D721Med (cell line): Measurements from ENCODE around the gene ADAMTS12.

ENCODE experiments used
- DNase-seq: peaks from one replicate; pipeline ENCODE4 v3.0.0; 2011; ENCODE audit warnings: low spot score; ENCODE audit not compliant: insufficient read length
- FAIRE-seq: peaks from 2 replicates; lab custom pipeline; 2011; peaks lifted over from hg19 to GRCh38; lab: Jason Lieb, UNC
- TF ChIP-seq, protein P1 (sequence below): IDR thresholded peaks from 2 replicates; pipeline ENCODE4 v1.5.1; 2012; ENCODE audit warnings: mild to moderate bottlenecking, control low read depth; ENCODE audit not compliant: insufficient read depth; ENCODE audit errors: missing control alignments

ADAMTS12 gene

DNA sequence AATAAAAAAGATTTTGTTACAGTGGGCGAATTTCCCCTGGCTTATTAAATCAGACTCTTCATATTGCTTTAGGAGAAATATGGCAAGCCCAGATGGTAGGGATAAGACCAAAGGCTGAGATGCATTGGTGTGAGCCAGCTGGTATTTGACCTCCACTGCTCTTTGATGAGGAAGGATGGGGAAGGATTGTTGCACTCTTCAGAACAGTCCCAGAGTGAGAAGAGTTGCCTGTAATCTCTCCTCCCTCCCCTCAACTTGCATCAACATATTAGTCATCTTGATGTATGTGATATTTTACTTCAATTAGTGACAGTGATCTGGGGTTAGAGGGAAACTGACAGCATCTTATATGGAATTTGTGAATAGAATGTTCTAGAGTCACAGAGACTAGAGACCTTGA, 136.6 kb downstream of the ADAMTS12 start:
- DNase-seq (no peak), FAIRE-seq (no peak)
- TF ChIP-seq, protein P1, sequence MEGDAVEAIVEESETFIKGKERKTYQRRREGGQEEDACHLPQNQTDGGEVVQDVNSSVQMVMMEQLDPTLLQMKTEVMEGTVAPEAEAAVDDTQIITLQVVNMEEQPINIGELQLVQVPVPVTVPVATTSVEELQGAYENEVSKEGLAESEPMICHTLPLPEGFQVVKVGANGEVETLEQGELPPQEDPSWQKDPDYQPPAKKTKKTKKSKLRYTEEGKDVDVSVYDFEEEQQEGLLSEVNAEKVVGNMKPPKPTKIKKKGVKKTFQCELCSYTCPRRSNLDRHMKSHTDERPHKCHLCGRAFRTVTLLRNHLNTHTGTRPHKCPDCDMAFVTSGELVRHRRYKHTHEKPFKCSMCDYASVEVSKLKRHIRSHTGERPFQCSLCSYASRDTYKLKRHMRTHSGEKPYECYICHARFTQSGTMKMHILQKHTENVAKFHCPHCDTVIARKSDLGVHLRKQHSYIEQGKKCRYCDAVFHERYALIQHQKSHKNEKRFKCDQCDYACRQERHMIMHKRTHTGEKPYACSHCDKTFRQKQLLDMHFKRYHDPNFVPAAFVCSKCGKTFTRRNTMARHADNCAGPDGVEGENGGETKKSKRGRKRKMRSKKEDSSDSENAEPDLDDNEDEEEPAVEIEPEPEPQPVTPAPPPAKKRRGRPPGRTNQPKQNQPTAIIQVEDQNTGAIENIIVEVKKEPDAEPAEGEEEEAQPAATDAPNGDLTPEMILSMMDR = no peak

DNA sequence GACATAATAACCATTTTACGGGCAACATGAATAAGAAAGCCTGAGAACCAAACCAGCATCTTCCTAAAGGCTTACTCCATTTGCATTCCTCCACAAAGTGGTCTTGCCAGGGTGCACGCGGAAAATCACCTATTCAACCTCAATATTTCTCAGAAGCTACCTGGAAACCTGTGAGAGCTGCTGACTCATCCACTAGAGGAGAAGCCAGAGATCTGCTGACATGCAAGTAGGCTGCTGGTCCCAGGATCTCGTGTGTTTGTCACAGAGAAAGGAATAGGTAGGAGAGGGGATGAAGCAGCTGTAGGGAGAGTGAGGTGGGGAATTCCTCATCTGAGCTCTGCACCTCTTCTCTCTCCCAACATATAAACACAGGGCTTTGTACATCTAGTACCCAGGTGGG, 138.1 kb downstream of the ADAMTS12 start:
- no peak for FAIRE-seq
- TF ChIP-seq, protein P1 = no peak
- no peak for DNase-seq

DNA sequence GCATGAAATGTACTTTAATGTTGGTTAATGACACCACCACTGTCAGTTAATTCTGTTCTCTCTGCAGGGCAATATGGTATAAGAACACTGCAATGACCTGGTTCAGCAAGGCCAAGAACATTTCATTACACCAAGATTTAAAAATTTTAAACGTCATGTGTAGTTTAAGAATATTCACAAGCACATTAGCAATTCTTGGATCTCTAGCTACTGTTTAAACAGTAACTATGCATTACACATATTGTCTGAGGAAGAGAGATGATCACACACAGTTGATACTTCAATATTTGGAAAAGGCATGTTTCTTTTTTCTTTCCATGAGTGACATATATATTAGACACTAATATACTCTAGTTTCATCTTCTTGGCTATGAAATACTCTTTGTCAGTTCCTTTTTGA, 143.0 kb downstream of the ADAMTS12 start:
- FAIRE-seq (no peak), DNase-seq (no peak)
- TF ChIP-seq, protein P1 = no peak

- DNase-seq (no peak), FAIRE-seq (no peak)
- TF ChIP-seq, protein P1 = no peak
Measured at GRCh38 chr5:33745101-33745770, 146.6 kb downstream of the ADAMTS12 start.

DNA sequence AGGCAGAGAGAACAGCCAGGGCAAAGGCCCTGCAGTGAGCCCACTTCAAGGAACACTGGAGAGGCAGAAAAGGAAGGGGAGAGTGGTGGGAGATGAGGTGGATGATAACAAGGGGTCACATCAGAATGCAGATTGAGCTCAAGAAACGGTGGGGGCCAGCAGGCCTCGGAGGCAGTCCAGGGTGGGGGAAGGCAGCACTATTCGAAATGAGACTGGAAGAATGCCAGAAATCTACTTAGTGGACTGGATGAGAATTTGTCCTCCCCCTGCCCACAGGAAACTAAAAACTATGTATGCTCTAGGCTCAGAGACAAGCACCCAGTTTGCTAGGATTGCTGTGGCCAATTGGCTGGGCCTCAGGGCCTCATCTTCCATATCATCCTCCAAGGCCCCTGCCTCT, 148.7 kb downstream of the ADAMTS12 start:
- FAIRE-seq = no peak
- no peak for DNase-seq
- TF ChIP-seq, protein P1 = no peak

GRCh38 chr5:33742181-33742580, 149.6 kb downstream of the ADAMTS12 start:
- TF ChIP-seq, protein P1 = no peak
- FAIRE-seq = no peak
- no peak for DNase-seq

GRCh38 chr5:33738967-33739366, 152.8 kb downstream of the ADAMTS12 start:
- FAIRE-seq = no peak
- DNase-seq = no peak
- TF ChIP-seq, protein P1 = no peak
